Suprapubic skin (tissue), 3 donors: Measurements from ENCODE around the gene ANGEL2.

ENCODE experiments used
- CTCF ChIP-seq, 2 donors: fragments of 200-600 bp in 1 of 2; fragments of 450-650 bp in 1 of 2; sonication (generic) in 1 of 2; IDR thresholded peaks; one replicate each; pipeline ENCODE4 v1.5.1; 2016 to 2019; ENCODE audit warnings: antibody characterized with exemption in 2 of 2, mild to moderate bottlenecking in 1 of 2, moderate library complexity in 1 of 2
- EP300 ChIP-seq: sonication (generic); formaldehyde crosslinking; IDR thresholded peaks from one replicate; pipeline ENCODE4 v1.6.1; 2017; ENCODE audit warnings: antibody characterized with exemption
- POLR2A ChIP-seq, 2 donors: fragments of 450-650 bp; IDR thresholded peaks; one replicate each; pipeline ENCODE4 v1.6.1; 2017; ENCODE audit warnings: antibody characterized with exemption in 2 of 2, mild to moderate bottlenecking in 2 of 2, moderate library complexity in 2 of 2

GRCh38 chr1:212951126-212951946, 64.3 kb downstream of the ANGEL2 start:
- no peak for TF ChIP-seq EP300
- no peak for TF ChIP-seq POLR2A (IDR thresholded peaks at IDR 0.05)
- TF ChIP-seq CTCF (IDR thresholded peaks at IDR 0.05), result no peak
